WTC11 (cell line): ENCODE measurements around the gene FOXO3.

Experiments
- ARID4B ChIP-seq: sonication (generic); formaldehyde crosslinking; IDR thresholded peaks from 2 replicates; pipeline ENCODE4 v1.8.0; 2023; ENCODE audit warnings: missing genetic modification reagents, mild to moderate bottlenecking, borderline replicate concordance
- CTCF ChIP-seq: fragments of 200-600 bp; IDR thresholded peaks from 2 replicates; pipeline ENCODE4 v1.8.0; 2022; ENCODE audit warnings: antibody characterized with exemption
- E2F4 ChIP-seq: sonication (generic); formaldehyde crosslinking; IDR thresholded peaks from 2 replicates; pipeline ENCODE4 v1.8.1; 2022; ENCODE audit warnings: low read depth, mild to moderate bottlenecking, moderate library complexity, missing genetic modification reagents, borderline replicate concordance
- ETV6 ChIP-seq: sonication (generic); formaldehyde crosslinking; IDR thresholded peaks from 2 replicates; pipeline ENCODE4 v1.8.1; 2022; ENCODE audit warnings: mild to moderate bottlenecking, missing genetic modification reagents
- NR2C2 ChIP-seq: sonication (generic); formaldehyde crosslinking; IDR thresholded peaks from 2 replicates; pipeline ENCODE4 v1.8.0; 2022; ENCODE audit warnings: mild to moderate bottlenecking, missing genetic modification reagents
- NR3C1 ChIP-seq: sonication (generic); formaldehyde crosslinking; conservative IDR thresholded peaks from 2 replicates; pipeline ENCODE4 v1.8.1; 2023; ENCODE audit warnings: low read depth, mild to moderate bottlenecking, missing genetic modification reagents
- SMAD3 ChIP-seq: sonication (generic); formaldehyde crosslinking; IDR thresholded peaks from 2 replicates; pipeline ENCODE4 v1.8.0; 2022; ENCODE audit warnings: missing genetic modification reagents, mild to moderate bottlenecking, borderline replicate concordance
- TCF7 ChIP-seq: sonication (generic); formaldehyde crosslinking; IDR thresholded peaks from 2 replicates; pipeline ENCODE4 v1.8.0; 2022; ENCODE audit warnings: mild to moderate bottlenecking, low read depth, missing genetic modification reagents, moderate library complexity
- ZBTB43 ChIP-seq: sonication (generic); formaldehyde crosslinking; IDR thresholded peaks from 2 replicates; pipeline ENCODE4 v1.8.1; 2023; ENCODE audit warnings: mild to moderate bottlenecking, missing genetic modification reagents
- ZNF317 ChIP-seq: sonication (generic); formaldehyde crosslinking; IDR thresholded peaks from 2 replicates; pipeline ENCODE4 v1.8.1; 2023; ENCODE audit warnings: low read depth, mild to moderate bottlenecking, moderate library complexity, missing genetic modification reagents, borderline replicate concordance
- TF ChIP-seq, protein P1 (sequence below): sonication (generic); formaldehyde crosslinking; IDR thresholded peaks from 2 replicates; pipeline ENCODE4 v1.8.0; 2022; ENCODE audit warnings: mild to moderate bottlenecking, missing genetic modification reagents
- TF ChIP-seq, protein P2 (sequence below): fragments of 250-450 bp; sonication (Bioruptor Pico); IDR thresholded peaks from 2 replicates; pipeline ENCODE4 v1.9.0; 2021; ENCODE audit warnings: moderate library complexity, mild to moderate bottlenecking, inconsistent platforms, borderline replicate concordance

DNA sequence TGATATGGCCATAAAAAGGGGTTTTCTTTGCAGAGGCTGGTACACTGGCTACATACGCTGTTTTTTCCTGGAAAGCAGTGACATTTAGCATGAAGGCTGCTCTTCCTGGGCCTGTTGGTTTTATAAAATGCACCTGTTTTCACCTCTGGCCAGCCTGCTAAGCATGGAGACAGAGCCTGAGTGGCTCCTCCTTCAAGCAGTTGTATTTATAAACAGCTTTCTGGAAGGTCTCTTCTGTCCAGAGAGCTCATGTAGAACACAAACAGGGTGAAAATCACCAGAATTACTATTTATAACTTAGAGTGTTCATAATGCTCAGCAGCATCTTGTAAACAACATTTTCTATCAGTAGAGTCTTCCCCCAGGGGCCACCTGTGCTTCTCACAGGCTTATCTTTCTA is 109.0 kb downstream of the FOXO3 start:
- no peak for TF ChIP-seq ZNF317
- TF ChIP-seq CTCF: no peak
- no peak for TF ChIP-seq E2F4 (CRISPR knock-in tag)
- TF ChIP-seq, protein P1, sequence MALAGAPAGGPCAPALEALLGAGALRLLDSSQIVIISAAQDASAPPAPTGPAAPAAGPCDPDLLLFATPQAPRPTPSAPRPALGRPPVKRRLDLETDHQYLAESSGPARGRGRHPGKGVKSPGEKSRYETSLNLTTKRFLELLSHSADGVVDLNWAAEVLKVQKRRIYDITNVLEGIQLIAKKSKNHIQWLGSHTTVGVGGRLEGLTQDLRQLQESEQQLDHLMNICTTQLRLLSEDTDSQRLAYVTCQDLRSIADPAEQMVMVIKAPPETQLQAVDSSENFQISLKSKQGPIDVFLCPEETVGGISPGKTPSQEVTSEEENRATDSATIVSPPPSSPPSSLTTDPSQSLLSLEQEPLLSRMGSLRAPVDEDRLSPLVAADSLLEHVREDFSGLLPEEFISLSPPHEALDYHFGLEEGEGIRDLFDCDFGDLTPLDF (CRISPR knock-in tag): no peak
- TF ChIP-seq ZBTB43: no peak
- no peak for TF ChIP-seq ETV6 (CRISPR knock-in tag)
- TF ChIP-seq TCF7 (CRISPR knock-in tag): no peak
- TF ChIP-seq NR2C2 (CRISPR knock-in tag): no peak
- TF ChIP-seq, protein P2, sequence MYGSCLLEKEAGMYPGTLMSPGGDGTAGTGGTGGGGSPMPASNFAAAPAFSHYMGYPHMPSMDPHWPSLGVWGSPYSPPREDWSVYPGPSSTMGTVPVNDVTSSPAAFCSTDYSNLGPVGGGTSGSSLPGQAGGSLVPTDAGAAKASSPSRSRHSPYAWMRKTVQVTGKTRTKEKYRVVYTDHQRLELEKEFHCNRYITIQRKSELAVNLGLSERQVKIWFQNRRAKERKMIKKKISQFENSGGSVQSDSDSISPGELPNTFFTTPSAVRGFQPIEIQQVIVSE (CRISPR knock-in tag): no peak
- no peak for TF ChIP-seq NR3C1
- TF ChIP-seq SMAD3 (CRISPR knock-in tag): no peak
- TF ChIP-seq ARID4B (CRISPR knock-in tag): no peak
